Lower leg skin (tissue), 4 donors: ENCODE measurements around the gene TINAGL1. TPM values are rescaled to one million over a fixed set of nuclear protein-coding genes. Genes with fewer than 3 reads are reported as not detected.

Experiments
- DNase-seq, 2 donors: peaks; one replicate each; pipeline ENCODE4 v3.0.0-alpha.2; 2019; ENCODE audit warnings: low spot score in 2 of 2
- H3K4me3 ChIP-seq: fragments of 200-600 bp; sonication (generic); 2 replicates; pipeline ENCODE4 v1.5.1; 2017; ENCODE audit warnings: mild to moderate bottlenecking, low read depth; ENCODE audit not compliant: poor library complexity, severe bottlenecking
- CTCF ChIP-seq, 3 donors: fragments of 450-650 bp; IDR thresholded peaks; one replicate each; pipeline ENCODE4 v1.5.1; 2016; ENCODE audit warnings: antibody characterized with exemption in 3 of 3, mild to moderate bottlenecking in 3 of 3, moderate library complexity in 2 of 3
- POLR2A ChIP-seq, 2 donors: fragments of 450-650 bp; IDR thresholded peaks; one replicate each; pipeline ENCODE4 v1.6.1; 2016 to 2017; ENCODE audit warnings: antibody characterized with exemption in 2 of 2, mild to moderate bottlenecking in 1 of 2, moderate library complexity in 1 of 2
- WGBS, 2 donors: methylation state at CpG; one replicate each; pipeline ENCODE4 v1.1.5; 2018; 5-methylcytosine and 5-hydroxymethylcytosine counted together
- intact Hi-C: fragments of 100-400 bp; cut with DNase I; formaldehyde crosslinking; loops from one replicate; pipeline ENCODE4 v1.15.0; 2023; ENCODE audit warnings: low total_unique reads
- total RNA-seq, 4 donors: library from RNA; depleted of rRNA; stranded (reverse); fragments of >200 nt; gene quantifications; one replicate each; pipeline ENCODE4 v1.1.0, GENCODE V29; 2016

Gene TINAGL1
- total RNA-seq, 4 donors from 2014 or later, result 39.1 to 107 (median 69.2) TPM

DNA sequence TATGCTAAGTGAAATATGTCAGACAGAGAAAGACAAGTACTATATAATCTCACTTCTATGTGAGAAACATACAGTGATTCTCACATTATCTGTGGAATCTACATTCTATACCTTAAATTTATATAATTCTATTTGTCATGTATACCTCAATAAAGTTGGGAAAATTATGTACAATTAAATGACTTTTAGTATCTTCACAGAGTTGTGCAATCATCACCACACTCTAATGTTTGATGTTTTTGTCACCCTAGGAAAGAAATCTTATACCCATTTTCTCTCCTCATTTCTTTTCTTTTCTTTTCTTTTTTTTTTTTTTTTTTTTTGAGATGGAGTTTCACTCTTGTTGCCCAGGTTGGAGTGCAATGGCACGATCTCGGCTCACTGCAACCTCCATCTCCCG is 37.0 kb upstream of the TINAGL1 start:
- 96 to 98% methylated on average over 3 of the region's 3 CpGs for WGBS, 2 donors
- H3K4me3 ChIP-seq, result no peak overlapping the region
- intact Hi-C loops, result no loop called here
- TF ChIP-seq CTCF (IDR thresholded peaks at IDR 0.05) (no peak), POLR2A (IDR thresholded peaks at IDR 0.05) (no peak)
- DNase-seq, result no peak

DNA sequence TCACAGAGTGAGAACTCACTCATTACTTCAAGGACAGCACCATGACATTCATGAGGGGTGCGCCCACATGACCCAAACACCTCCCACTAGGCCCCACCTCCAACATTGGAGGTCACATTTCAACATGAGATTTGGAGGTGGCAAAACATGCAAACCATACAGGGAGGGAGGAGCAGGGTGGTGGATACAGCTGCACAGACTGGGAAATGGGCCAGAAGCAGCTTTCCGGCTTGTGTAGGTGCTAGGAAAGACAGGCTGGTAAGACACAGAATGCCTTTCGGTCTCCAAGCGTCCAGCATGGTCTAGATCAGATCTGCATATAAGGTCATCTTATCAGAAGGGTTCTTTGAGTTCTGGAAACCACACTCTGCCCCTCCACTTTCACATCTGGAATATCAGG is 35.1 kb upstream of the TINAGL1 start:
- WGBS, 2 donors, result 64 to 71% methylated on average over 4 of the region's 4 CpGs
- intact Hi-C loops, result loop anchor here (10.0 kb wide), 1 partner anchor 126 kb away; the partner anchor contains the start of gene SERINC2
- TF ChIP-seq POLR2A (IDR thresholded peaks at IDR 0.05) (no peak), CTCF (IDR thresholded peaks at IDR 0.05) (no peak)
- H3K4me3 ChIP-seq, result no peak overlapping the region
- DNase-seq, result no peak

DNA sequence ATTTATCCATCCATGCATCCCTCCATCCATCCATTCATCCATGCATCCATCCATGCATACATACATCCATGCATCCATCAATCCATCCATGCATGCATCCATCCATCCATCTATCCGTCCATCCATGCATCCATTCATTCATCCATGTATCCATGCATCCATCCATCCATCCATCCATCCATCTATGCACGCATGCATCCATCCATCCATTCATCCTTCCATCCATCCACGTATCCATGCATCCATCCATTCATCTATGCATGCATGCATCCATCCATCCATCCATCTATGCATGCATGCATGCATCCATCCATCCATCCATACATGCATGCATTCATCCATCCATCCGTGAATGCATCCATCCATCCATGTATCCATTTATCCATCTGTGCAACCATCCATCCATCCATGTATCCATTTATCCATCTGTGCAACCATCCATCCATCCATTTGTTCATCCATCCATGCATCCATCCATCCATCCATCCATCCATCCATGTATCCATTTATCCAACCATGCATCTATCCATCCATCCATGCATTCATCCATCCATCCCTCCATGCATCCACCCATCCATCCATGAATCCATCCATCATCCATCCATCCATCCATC is 30.3 kb upstream of the TINAGL1 start:
- TF ChIP-seq POLR2A (IDR thresholded peaks at IDR 0.05), result no peak
- no peak for TF ChIP-seq CTCF (IDR thresholded peaks at IDR 0.05)
- intact Hi-C loops, result loop anchor here (5.0 to 10.0 kb wide), 2 partner anchors 131 to 364 kb away; partner anchors contain the start of gene SERINC2
- whole genome bisulfite sequencing, 2 donors, result 91 to 92% methylated on average over 4 of the region's 4 CpGs
- no peak overlapping the region for H3K4me3 ChIP-seq
- no peak for DNase-seq

DNA sequence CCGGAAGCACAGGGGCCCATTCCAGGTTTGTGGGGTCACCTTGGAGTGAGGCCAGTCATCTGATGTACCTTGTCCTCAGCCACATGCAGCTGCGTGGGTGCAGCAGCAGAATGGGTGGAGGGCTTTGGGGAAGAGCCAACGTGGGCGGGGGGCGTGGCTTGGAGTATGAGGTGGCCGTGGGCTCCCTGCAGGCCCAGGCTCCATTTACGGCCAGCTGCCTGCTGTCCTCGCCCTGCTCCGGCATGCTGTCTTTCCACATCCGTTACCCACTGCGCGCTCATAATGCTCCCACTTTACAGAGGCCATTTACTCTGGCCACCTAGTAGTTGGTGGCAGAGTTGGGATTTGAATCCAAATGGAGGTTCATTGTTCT is 27.8 kb upstream of the TINAGL1 start:
- intact Hi-C loops, result loop anchor here (5.0 to 10.0 kb wide), 2 partner anchors 134 to 366 kb away; partner anchors contain the start of gene SERINC2
- no peak for TF ChIP-seq POLR2A (IDR thresholded peaks at IDR 0.05)
- no peak for TF ChIP-seq CTCF (IDR thresholded peaks at IDR 0.05)
- no peak for DNase-seq
- 13 to 30% methylated on average over 12 of the region's 12 CpGs for WGBS, 2 donors
- no peak overlapping the region for H3K4me3 ChIP-seq

GRCh38 chr1:31548907-31549808 is 27.2 kb upstream of the TINAGL1 start:
- intact Hi-C loops, result loop anchor here (5.0 to 10.0 kb wide), 2 partner anchors 134 to 367 kb away; partner anchors contain the start of gene SERINC2
- no peak for TF ChIP-seq POLR2A (IDR thresholded peaks at IDR 0.05)
- TF ChIP-seq CTCF (IDR thresholded peaks at IDR 0.05), result peak in 1 of 3 donors; percentile 88
- DNase-seq, result peak; percentile 88 to 97

More at GRCh38 chr1:31548907-31549808, 27.2 kb upstream of the TINAGL1 start:
- H3K4me3 ChIP-seq, result no peak overlapping the region
- WGBS, 2 donors, result 4% methylated on average over 24 of the region's 24 CpGs
